Activated naive CD8-positive, alpha-beta T cell treated with anti-CD3 and anti-CD28 coated beads, Interleukin-2, amount 50 U/mL, for 24 hours (primary cell): ENCODE measurements around the gene ZSCAN2.
"Not testable (repeated sequence)": the region's sequence is repeated elsewhere in the genome, so short reads cannot be mapped to it uniquely, and the experiment has no call there.

Source experiments
- ATAC-seq: fragments of 150-1000 bp; cut with Tn5 transposase; one replicate; pipeline ENCODE4 v1.10.0; 2021
- DNase-seq: peaks from one replicate; pipeline ENCODE4 v3.0.0; 2021
- H3K27ac Mint-ChIP-seq: one replicate; pipeline ENCODE4 v1.8.0; 2021; ENCODE audit warnings: mild to moderate bottlenecking, mixed read lengths
- H3K27me3 Mint-ChIP-seq: one replicate; pipeline ENCODE4 v1.8.0; 2021; ENCODE audit warnings: mixed read lengths
- H3K36me3 Mint-ChIP-seq: one replicate; pipeline ENCODE4 v1.8.0; 2021; ENCODE audit warnings: low read depth, mixed read lengths
- H3K4me1 Mint-ChIP-seq: one replicate; pipeline ENCODE4 v1.8.0; 2021; ENCODE audit warnings: mixed read lengths
- H3K4me3 Mint-ChIP-seq: one replicate; pipeline ENCODE4 v1.8.0; 2021; ENCODE audit warnings: mild to moderate bottlenecking, moderate library complexity, mixed read lengths
- H3K9me3 Mint-ChIP-seq: one replicate; pipeline ENCODE4 v1.8.0; 2021; ENCODE audit warnings: mixed read lengths

The ZSCAN2 gene

GRCh38 chr15:84641871-84642270 lies 41.1 kb downstream of the ZSCAN2 start:
- Mint-ChIP-seq H3K36me3 (peaks cover 58% of the 10 kb centered on the region), H3K4me1 (peaks cover 13% of the 10 kb centered on the region)
- H3K27me3 Mint-ChIP-seq, ATAC-seq, H3K9me3 Mint-ChIP-seq, H3K27ac Mint-ChIP-seq, DNase-seq, H3K4me3 Mint-ChIP-seq: not testable (repeated sequence)

GRCh38 chr15:84642640-84643039 lies 41.8 kb downstream of the ZSCAN2 start:
- H3K27ac Mint-ChIP-seq, H3K4me3 Mint-ChIP-seq, ATAC-seq, DNase-seq, H3K9me3 Mint-ChIP-seq, H3K27me3 Mint-ChIP-seq: not testable (repeated sequence)
- H3K4me1 Mint-ChIP-seq: peaks cover 14% of the 10 kb centered on the region
- peaks cover 59% of the 10 kb centered on the region for H3K36me3 Mint-ChIP-seq

- Mint-ChIP-seq H3K27ac (no peak overlapping the region), H3K36me3 (peaks cover 56% of the 10 kb centered on the region), H3K27me3 (no peaks in the 10 kb centered on the region), H3K4me3 (no peak overlapping the region), H3K9me3 (no peaks in the 10 kb centered on the region), H3K4me1 (peaks cover 14% of the 10 kb centered on the region)
- ATAC-seq (no peak), DNase-seq (no peak)
Measured at GRCh38 chr15:84643838-84644237, 43.0 kb downstream of the ZSCAN2 start.

GRCh38 chr15:84645496-84645895 lies 44.7 kb downstream of the ZSCAN2 start:
- H3K9me3 Mint-ChIP-seq: no peaks in the 10 kb centered on the region
- ATAC-seq (no peak), DNase-seq (no peak)
- H3K27ac Mint-ChIP-seq: no peak overlapping the region
- peaks cover 17% of the 10 kb centered on the region for H3K4me1 Mint-ChIP-seq
- peaks cover 54% of the 10 kb centered on the region for H3K36me3 Mint-ChIP-seq
- no peaks in the 10 kb centered on the region for H3K27me3 Mint-ChIP-seq
- H3K4me3 Mint-ChIP-seq: no peak overlapping the region

- peaks cover 52% of the 10 kb centered on the region for H3K36me3 Mint-ChIP-seq
- no peak for DNase-seq
- no peaks in the 10 kb centered on the region for H3K27me3 Mint-ChIP-seq
- no peak for ATAC-seq
- no peak overlapping the region for H3K27ac Mint-ChIP-seq
- H3K4me1 Mint-ChIP-seq: peaks cover 13% of the 10 kb centered on the region
- H3K9me3 Mint-ChIP-seq: no peaks in the 10 kb centered on the region
- no peak overlapping the region for H3K4me3 Mint-ChIP-seq
Measured at GRCh38 chr15:84645997-84646396, 45.2 kb downstream of the ZSCAN2 start.

- peak overlapping the region; percentile 28 for H3K27ac Mint-ChIP-seq
- H3K9me3 Mint-ChIP-seq: no peaks in the 10 kb centered on the region
- H3K4me1 Mint-ChIP-seq: peaks cover 24% of the 10 kb centered on the region
- no peak overlapping the region for H3K4me3 Mint-ChIP-seq
- H3K36me3 Mint-ChIP-seq: peaks cover 52% of the 10 kb centered on the region
- H3K27me3 Mint-ChIP-seq: no peaks in the 10 kb centered on the region
- DNase-seq: no peak
- no peak for ATAC-seq
Measured at GRCh38 chr15:84647726-84648125, 46.9 kb downstream of the ZSCAN2 start.

GRCh38 chr15:84648539-84648938 lies 47.7 kb downstream of the ZSCAN2 start:
- no peak for ATAC-seq
- Mint-ChIP-seq H3K27me3 (no peaks in the 10 kb centered on the region), H3K4me1 (peaks cover 32% of the 10 kb centered on the region), H3K27ac (no peak overlapping the region), H3K4me3 (no peak overlapping the region), H3K36me3 (peaks cover 44% of the 10 kb centered on the region), H3K9me3 (no peaks in the 10 kb centered on the region)
- DNase-seq: no peak

GRCh38 chr15:84649706-84650105 lies 48.9 kb downstream of the ZSCAN2 start:
- Mint-ChIP-seq H3K4me3 (no peak overlapping the region), H3K27me3 (no peaks in the 10 kb centered on the region), H3K9me3 (no peaks in the 10 kb centered on the region), H3K36me3 (peaks cover 40% of the 10 kb centered on the region), H3K27ac (no peak overlapping the region), H3K4me1 (peaks cover 41% of the 10 kb centered on the region)
- ATAC-seq (no peak), DNase-seq (no peak)

- H3K27me3 Mint-ChIP-seq: no peaks in the 10 kb centered on the region
- H3K36me3 Mint-ChIP-seq: peaks cover 17% of the 10 kb centered on the region
- peak overlapping the region; percentile 95 for H3K4me3 Mint-ChIP-seq
- peak overlapping the region; percentile 95 for H3K27ac Mint-ChIP-seq
- no peaks in the 10 kb centered on the region for H3K9me3 Mint-ChIP-seq
- ATAC-seq (no peak), DNase-seq (no peak)
- H3K4me1 Mint-ChIP-seq: peaks cover 48% of the 10 kb centered on the region
Measured at GRCh38 chr15:84653584-84653909, 52.7 kb downstream of the ZSCAN2 start.

- DNase-seq: peak; percentile 99
- Mint-ChIP-seq H3K4me1 (peaks cover 49% of the 10 kb centered on the region), H3K36me3 (peaks cover 14% of the 10 kb centered on the region), H3K4me3 (peak within 1 kb of the TSS; percentile 95), H3K27ac (peak within 1 kb of the TSS; percentile 95), H3K27me3 (no peaks in the 10 kb centered on the region), H3K9me3 (no peaks in the 10 kb centered on the region)
- peak; percentile 82 for ATAC-seq
Measured at GRCh38 chr15:84653910-84654688, 53.3 kb downstream of the ZSCAN2 start, which contains the start of gene WDR73. Gene WDR73, minus strand, starts transcription at chr15:84654283. Its CDS starts 9 bp downstream, at chr15:84654274.

GRCh38 chr15:84654689-84655453 lies 54.1 kb downstream of the ZSCAN2 start:
- DNase-seq (peak; percentile 79), ATAC-seq (peak; percentile 60)
- H3K36me3 Mint-ChIP-seq: peaks cover 13% of the 10 kb centered on the region
- H3K4me3 Mint-ChIP-seq: peak overlapping the region; percentile 95
- H3K9me3 Mint-ChIP-seq: no peaks in the 10 kb centered on the region
- H3K27me3 Mint-ChIP-seq: no peaks in the 10 kb centered on the region
- peaks cover 55% of the 10 kb centered on the region for H3K4me1 Mint-ChIP-seq
- H3K27ac Mint-ChIP-seq: peak overlapping the region; percentile 95

- Mint-ChIP-seq H3K36me3 (peaks cover 5% of the 10 kb centered on the region), H3K27me3 (no peaks in the 10 kb centered on the region), H3K27ac (no peak overlapping the region), H3K9me3 (no peaks in the 10 kb centered on the region), H3K4me1 (peaks cover 52% of the 10 kb centered on the region), H3K4me3 (peak overlapping the region; percentile 69)
- ATAC-seq: no peak
- no peak for DNase-seq
Measured at GRCh38 chr15:84656972-84657371, 56.2 kb downstream of the ZSCAN2 start.

- H3K9me3 Mint-ChIP-seq: no peaks in the 10 kb centered on the region
- no peaks in the 10 kb centered on the region for H3K27me3 Mint-ChIP-seq
- H3K4me3 Mint-ChIP-seq: peak overlapping the region; percentile 69
- peak overlapping the region; percentile 39 for H3K27ac Mint-ChIP-seq
- H3K4me1 Mint-ChIP-seq: peaks cover 45% of the 10 kb centered on the region
- no peak for DNase-seq
- ATAC-seq: no peak
- no peaks in the 10 kb centered on the region for H3K36me3 Mint-ChIP-seq
Measured at GRCh38 chr15:84657748-84658079, 56.9 kb downstream of the ZSCAN2 start.

- Mint-ChIP-seq H3K9me3 (no peaks in the 10 kb centered on the region), H3K36me3 (no peaks in the 10 kb centered on the region), H3K4me3 (peak within 1 kb of the TSS; percentile 69), H3K27me3 (no peaks in the 10 kb centered on the region), H3K27ac (peak within 1 kb of the TSS; percentile 76), H3K4me1 (peaks cover 40% of the 10 kb centered on the region)
- DNase-seq: peak; percentile 85
- ATAC-seq: peak; percentile 76
Measured at GRCh38 chr15:84658080-84658787, 57.4 kb downstream of the ZSCAN2 start, which contains the start of gene NMB. Gene NMB, minus strand, starts transcription at chr15:84658199. Its CDS starts 47 bp downstream, at chr15:84658152.
